ENCODE data around the gene NAPG.

DNA sequence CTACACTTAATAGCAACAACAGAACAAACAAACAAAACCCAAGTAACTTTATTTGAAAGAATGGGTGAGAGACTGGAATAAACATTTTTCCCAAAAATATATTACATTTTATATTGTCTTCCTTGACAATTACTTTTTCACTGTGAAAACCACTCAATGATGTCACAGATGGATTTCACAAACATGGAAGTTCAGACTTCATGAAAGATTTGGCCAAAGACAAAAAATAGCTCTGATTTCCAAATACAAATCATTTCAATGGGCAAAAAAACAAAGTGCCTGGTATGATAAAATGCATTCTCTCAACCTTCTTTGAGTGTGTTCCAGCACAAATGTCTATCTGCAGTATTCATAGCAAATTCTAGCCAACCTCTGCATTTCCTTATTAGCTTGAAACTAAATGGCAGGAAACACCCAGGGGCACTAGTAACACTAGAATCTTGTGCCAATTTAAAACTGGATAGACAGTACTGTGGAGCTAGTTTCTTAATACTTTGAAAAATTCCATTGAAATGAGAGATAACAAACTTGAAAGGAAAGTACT lies 28.5 kb upstream of the NAPG start:
- TF ChIP-seq, protein P1, sequence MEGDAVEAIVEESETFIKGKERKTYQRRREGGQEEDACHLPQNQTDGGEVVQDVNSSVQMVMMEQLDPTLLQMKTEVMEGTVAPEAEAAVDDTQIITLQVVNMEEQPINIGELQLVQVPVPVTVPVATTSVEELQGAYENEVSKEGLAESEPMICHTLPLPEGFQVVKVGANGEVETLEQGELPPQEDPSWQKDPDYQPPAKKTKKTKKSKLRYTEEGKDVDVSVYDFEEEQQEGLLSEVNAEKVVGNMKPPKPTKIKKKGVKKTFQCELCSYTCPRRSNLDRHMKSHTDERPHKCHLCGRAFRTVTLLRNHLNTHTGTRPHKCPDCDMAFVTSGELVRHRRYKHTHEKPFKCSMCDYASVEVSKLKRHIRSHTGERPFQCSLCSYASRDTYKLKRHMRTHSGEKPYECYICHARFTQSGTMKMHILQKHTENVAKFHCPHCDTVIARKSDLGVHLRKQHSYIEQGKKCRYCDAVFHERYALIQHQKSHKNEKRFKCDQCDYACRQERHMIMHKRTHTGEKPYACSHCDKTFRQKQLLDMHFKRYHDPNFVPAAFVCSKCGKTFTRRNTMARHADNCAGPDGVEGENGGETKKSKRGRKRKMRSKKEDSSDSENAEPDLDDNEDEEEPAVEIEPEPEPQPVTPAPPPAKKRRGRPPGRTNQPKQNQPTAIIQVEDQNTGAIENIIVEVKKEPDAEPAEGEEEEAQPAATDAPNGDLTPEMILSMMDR (IDR thresholded peaks at IDR 0.05 in 8 of 11, conservative IDR thresholded peaks at IDR 0.05 in 3 of 11): no peak
- TF ChIP-seq POLR2AphosphoS5 (IDR thresholded peaks at IDR 0.05): no peak

Data from spleen (tissue), 7 donors.